ENCODE data around the gene PROZ. TPM values are rescaled to one million over a fixed set of nuclear protein-coding genes. Genes with fewer than 3 reads are reported as not detected.
A peak's percentile ranks its signal among the peaks of the same experiment; 100 is the strongest.
"Not testable (repeated sequence)": the region's sequence is repeated elsewhere in the genome, so short reads cannot be mapped to it uniquely, and the experiment has no call there.

PROZ gene
- total RNA-seq, 2 donors from 2014 or later = not detected

GRCh38 chr13:113161433-113161832, 3.0 kb downstream of the PROZ start:
- no peak for ATAC-seq
- H3K4me1 Mint-ChIP-seq = peaks cover 37% of the 10 kb centered on the region
- peak overlapping the region; percentile 70 for H3K4me3 Mint-ChIP-seq
- H3K27me3 Mint-ChIP-seq = no peaks in the 10 kb centered on the region
- H3K9me3 ChIP-seq (ENCODE audit: control insufficient read depth, low read length, poor library complexity, severe bottlenecking) = no peaks in the 10 kb centered on the region
- DNase-seq = no peak
- H3K36me3 Mint-ChIP-seq (ENCODE audit: low read depth) = no peaks in the 10 kb centered on the region
- peak overlapping the region; percentile 80 for H3K27ac Mint-ChIP-seq

GRCh38 chr13:113161975-113162374, 3.5 kb downstream of the PROZ start:
- not testable (repeated sequence) for H3K27ac Mint-ChIP-seq; H3K27me3 Mint-ChIP-seq; H3K36me3 Mint-ChIP-seq (ENCODE audit: low read depth); ATAC-seq; H3K4me3 Mint-ChIP-seq; DNase-seq; H3K9me3 ChIP-seq (ENCODE audit: control insufficient read depth, low read length, poor library complexity, severe bottlenecking)
- peaks cover 37% of the 10 kb centered on the region for H3K4me1 Mint-ChIP-seq

- H3K9me3 ChIP-seq (ENCODE audit: control insufficient read depth, low read length, poor library complexity, severe bottlenecking) = no peaks in the 10 kb centered on the region
- Mint-ChIP-seq H3K4me1 (peaks cover 36% of the 10 kb centered on the region), H3K27me3 (no peaks in the 10 kb centered on the region), H3K4me3 (peak overlapping the region; percentile 81), H3K27ac (peak overlapping the region; percentile 53), H3K36me3 (ENCODE audit: low read depth) (no peaks in the 10 kb centered on the region)
- DNase-seq (no peak), ATAC-seq (peak; percentile 59)
These were observed 4.6 kb downstream of the PROZ start for GRCh38 chr13:113162783-113163685.

- no peaks in the 10 kb centered on the region for H3K9me3 ChIP-seq (ENCODE audit: control insufficient read depth, low read length, poor library complexity, severe bottlenecking)
- ATAC-seq (peak; percentile 21), DNase-seq (no peak)
- Mint-ChIP-seq H3K4me3 (peak overlapping the region; percentile 41), H3K4me1 (peaks cover 33% of the 10 kb centered on the region), H3K27ac (no peak overlapping the region), H3K27me3 (no peaks in the 10 kb centered on the region), H3K36me3 (ENCODE audit: low read depth) (peaks cover 3% of the 10 kb centered on the region)
These were observed 6.0 kb downstream of the PROZ start for GRCh38 chr13:113164492-113164891.

- H3K4me3 Mint-ChIP-seq = no peak overlapping the region
- H3K36me3 Mint-ChIP-seq (ENCODE audit: low read depth) = peaks cover 4% of the 10 kb centered on the region
- H3K27me3 Mint-ChIP-seq = no peaks in the 10 kb centered on the region
- H3K9me3 ChIP-seq (ENCODE audit: control insufficient read depth, low read length, poor library complexity, severe bottlenecking) = no peaks in the 10 kb centered on the region
- H3K4me1 Mint-ChIP-seq = peaks cover 30% of the 10 kb centered on the region
- ATAC-seq = no peak
- no peak overlapping the region for H3K27ac Mint-ChIP-seq
- no peak for DNase-seq
These were observed 7.8 kb downstream of the PROZ start for GRCh38 chr13:113166266-113166665.

- no peaks in the 10 kb centered on the region for H3K27me3 Mint-ChIP-seq
- no peak overlapping the region for H3K27ac Mint-ChIP-seq
- ATAC-seq = no peak
These were observed 8.2 kb downstream of the PROZ start for GRCh38 chr13:113166681-113167080.

GRCh38 chr13:113167155-113167554, 8.7 kb downstream of the PROZ start:
- H3K4me3 Mint-ChIP-seq = no peak overlapping the region
- no peaks in the 10 kb centered on the region for H3K9me3 ChIP-seq (ENCODE audit: control insufficient read depth, low read length, poor library complexity, severe bottlenecking)
- peaks cover 4% of the 10 kb centered on the region for H3K36me3 Mint-ChIP-seq (ENCODE audit: low read depth)
- H3K27me3 Mint-ChIP-seq = no peaks in the 10 kb centered on the region
- peaks cover 29% of the 10 kb centered on the region for H3K4me1 Mint-ChIP-seq
- DNase-seq (no peak), ATAC-seq (no peak)
- H3K27ac Mint-ChIP-seq = no peak overlapping the region

More at GRCh38 chr13:113166681-113167080, 8.2 kb downstream of the PROZ start:
- Mint-ChIP-seq H3K4me3 (no peak overlapping the region), H3K4me1 (peaks cover 29% of the 10 kb centered on the region), H3K36me3 (ENCODE audit: low read depth) (peaks cover 4% of the 10 kb centered on the region)
- H3K9me3 ChIP-seq (ENCODE audit: control insufficient read depth, low read length, poor library complexity, severe bottlenecking) = no peaks in the 10 kb centered on the region
- DNase-seq = no peak

- ATAC-seq (no peak), DNase-seq (no peak)
- H3K4me3 Mint-ChIP-seq = no peak overlapping the region
- H3K27ac Mint-ChIP-seq = no peak overlapping the region
- H3K27me3 Mint-ChIP-seq = no peaks in the 10 kb centered on the region
- H3K36me3 Mint-ChIP-seq (ENCODE audit: low read depth) = peaks cover 4% of the 10 kb centered on the region
- H3K4me1 Mint-ChIP-seq = peaks cover 29% of the 10 kb centered on the region
- no peaks in the 10 kb centered on the region for H3K9me3 ChIP-seq (ENCODE audit: control insufficient read depth, low read length, poor library complexity, severe bottlenecking)
These were observed 9.1 kb downstream of the PROZ start for GRCh38 chr13:113167575-113167974.

DNA sequence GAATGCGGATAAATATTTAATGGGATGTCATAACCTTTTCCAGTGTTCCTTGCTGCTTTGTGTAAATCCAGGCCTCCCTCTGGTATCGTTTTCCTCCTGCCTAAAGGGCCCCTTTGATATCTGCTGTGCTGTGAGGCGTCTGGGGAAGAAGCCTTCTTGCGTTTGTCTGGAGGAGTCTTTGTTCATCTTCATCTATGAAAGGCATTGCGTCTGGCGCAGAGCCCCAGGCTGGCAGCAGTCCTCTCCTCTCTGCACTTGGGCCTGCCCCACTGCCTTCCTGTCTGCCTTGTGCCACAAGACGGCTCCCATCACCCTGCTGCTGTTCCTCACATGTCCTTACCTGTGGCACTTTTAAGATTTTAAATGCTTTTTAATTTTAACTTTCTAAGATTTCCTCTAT, 9.8 kb downstream of the PROZ start:
- H3K27me3 Mint-ChIP-seq = no peaks in the 10 kb centered on the region
- H3K9me3 ChIP-seq (ENCODE audit: control insufficient read depth, low read length, poor library complexity, severe bottlenecking) = no peaks in the 10 kb centered on the region
- H3K4me3 Mint-ChIP-seq = no peak overlapping the region
- DNase-seq (no peak), ATAC-seq (no peak)
- H3K4me1 Mint-ChIP-seq = peaks cover 25% of the 10 kb centered on the region
- H3K36me3 Mint-ChIP-seq (ENCODE audit: low read depth) = peaks cover 4% of the 10 kb centered on the region
- H3K27ac Mint-ChIP-seq = no peak overlapping the region

DNA sequence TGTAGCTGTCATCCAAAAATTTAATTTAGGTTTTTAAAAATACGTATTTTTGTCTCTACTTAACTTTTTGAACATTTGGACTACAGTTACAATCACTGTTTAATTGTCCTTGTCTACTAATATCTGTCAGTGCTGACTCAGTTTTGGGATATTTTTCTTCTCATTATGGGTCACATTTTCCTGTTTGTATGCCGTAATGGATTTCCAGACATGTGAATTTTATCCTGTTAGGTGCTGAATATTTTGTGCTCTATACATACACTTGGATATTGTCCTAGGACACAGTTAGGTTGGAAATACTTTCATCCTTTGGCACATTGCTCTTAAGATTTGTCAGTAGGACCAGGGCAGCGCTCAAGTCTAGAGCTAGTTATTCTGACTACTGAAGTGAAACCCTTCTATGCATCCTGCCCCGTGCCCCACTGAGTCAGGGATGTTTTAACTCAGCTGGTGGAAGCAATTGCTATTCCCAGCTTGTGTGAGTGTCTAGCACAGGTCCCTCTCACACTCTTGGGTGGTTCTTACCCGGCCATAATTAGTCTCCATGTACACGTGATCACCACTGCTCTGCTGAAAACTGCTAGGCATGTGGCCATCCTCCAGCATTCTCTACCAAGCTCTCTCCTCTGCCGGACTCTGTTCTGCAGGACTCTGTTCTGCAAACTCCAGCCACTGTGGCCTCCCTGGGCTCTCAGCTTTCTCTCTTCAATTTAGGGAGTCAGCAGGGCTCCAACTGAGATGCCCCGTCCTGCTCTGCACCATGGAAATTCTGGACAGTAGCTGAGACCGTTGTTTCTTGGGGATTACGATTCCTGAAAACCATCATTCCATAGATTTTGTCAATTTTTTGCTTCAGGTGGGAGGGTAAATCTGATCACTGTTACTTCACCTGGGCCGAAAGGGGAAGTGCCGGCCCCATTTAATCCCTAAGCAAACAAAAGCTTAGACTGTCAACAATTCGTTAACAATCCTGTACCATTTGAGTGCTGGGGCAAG, 11.1 kb downstream of the PROZ start:
- Mint-ChIP-seq H3K36me3 (ENCODE audit: low read depth) (peaks cover 4% of the 10 kb centered on the region), H3K4me1 (peaks cover 22% of the 10 kb centered on the region), H3K27me3 (no peaks in the 10 kb centered on the region), H3K4me3 (no peak overlapping the region), H3K27ac (no peak overlapping the region)
- DNase-seq (no peak), ATAC-seq (no peak)
- H3K9me3 ChIP-seq (ENCODE audit: control insufficient read depth, low read length, poor library complexity, severe bottlenecking) = no peaks in the 10 kb centered on the region

DNA sequence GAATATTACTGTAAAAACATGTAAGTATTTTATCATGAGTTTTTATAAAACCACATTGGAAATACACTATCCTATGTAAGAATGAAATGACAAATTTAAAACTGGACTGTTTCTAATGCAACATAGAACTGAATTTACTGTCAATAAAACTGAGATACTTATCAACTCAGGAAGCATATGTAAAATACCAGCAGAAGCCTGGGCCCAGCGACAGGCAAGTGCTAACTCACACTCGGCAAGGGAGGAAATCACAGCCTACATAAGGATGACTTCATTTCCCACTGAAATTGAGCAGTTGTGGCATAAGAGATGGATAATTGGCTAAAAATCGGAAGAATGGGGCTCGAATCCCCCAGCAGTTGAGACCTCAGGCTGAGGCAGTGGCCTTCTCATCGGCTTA, 12.1 kb downstream of the PROZ start:
- no peak for DNase-seq
- H3K9me3 ChIP-seq (ENCODE audit: control insufficient read depth, low read length, poor library complexity, severe bottlenecking) = peaks cover 3% of the 10 kb centered on the region
- Mint-ChIP-seq H3K4me3 (no peak overlapping the region), H3K27me3 (no peaks in the 10 kb centered on the region), H3K36me3 (ENCODE audit: low read depth) (peaks cover 4% of the 10 kb centered on the region), H3K4me1 (peaks cover 19% of the 10 kb centered on the region), H3K27ac (peak overlapping the region; percentile 39)
- no peak for ATAC-seq

DNA sequence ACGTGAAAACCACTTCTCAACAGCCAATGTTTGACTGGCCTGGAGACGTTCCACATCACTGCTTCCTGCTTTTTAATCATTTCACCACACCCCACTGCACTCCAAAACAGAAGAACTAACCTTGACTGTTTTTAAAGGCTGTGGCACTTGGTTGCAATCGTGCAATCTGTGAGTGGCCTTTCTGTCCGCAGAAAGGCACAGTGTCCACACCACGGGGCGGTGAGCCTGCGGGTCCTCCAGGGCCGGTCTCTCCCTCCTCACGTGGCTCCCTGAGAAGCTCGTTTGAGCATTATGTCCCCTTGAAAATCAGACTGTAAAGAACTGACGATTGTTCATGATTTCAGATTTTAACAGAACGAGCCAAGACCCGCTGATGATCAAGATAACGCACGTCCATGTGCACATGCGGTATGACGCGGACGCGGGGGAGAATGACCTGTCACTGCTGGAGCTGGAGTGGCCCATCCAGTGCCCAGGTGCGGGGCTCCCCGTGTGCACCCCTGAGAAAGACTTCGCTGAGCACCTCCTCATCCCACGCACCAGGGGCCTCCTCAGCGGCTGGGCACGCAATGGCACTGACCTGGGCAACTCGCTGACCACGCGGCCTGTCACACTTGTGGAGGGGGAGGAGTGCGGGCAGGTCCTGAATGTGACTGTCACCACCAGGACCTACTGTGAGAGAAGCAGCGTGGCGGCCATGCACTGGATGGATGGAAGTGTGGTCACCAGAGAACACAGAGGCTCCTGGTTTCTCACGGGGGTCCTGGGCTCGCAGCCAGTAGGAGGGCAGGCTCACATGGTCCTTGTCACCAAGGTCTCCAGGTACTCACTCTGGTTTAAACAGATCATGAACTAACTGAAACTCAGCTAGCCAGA, 13.0 kb downstream of the PROZ start:
- H3K36me3 Mint-ChIP-seq (ENCODE audit: low read depth) = peaks cover 7% of the 10 kb centered on the region
- H3K9me3 ChIP-seq (ENCODE audit: control insufficient read depth, low read length, poor library complexity, severe bottlenecking) = peaks cover 3% of the 10 kb centered on the region
- H3K4me1 Mint-ChIP-seq = peaks cover 17% of the 10 kb centered on the region
- peak overlapping the region; percentile 39 for H3K27ac Mint-ChIP-seq
- no peak for ATAC-seq
- H3K27me3 Mint-ChIP-seq = no peaks in the 10 kb centered on the region
- H3K4me3 Mint-ChIP-seq = no peak overlapping the region
- DNase-seq = no peak

Measured in T-helper 17 cell (primary cell).